ENCODE measurements around the gene C1orf159.
"Not testable (repeated sequence)": the region's sequence is repeated elsewhere in the genome, so short reads cannot be mapped to it uniquely, and the experiment has no call there.

Gene C1orf159

GRCh38 chr1:1067284-1067859, 48.5 kb downstream of the C1orf159 start:
- Histone ChIP-seq H2BK5ac (ENCODE audit: low read length) (peak overlapping the region; percentile 75), H2BK120ac (ENCODE audit: low read depth, low read length) (peak overlapping the region; percentile 61), H3K27ac (replicated peaks; ENCODE audit: low read length) (no peak overlapping the region), H3K27me3 (ENCODE audit: control insufficient read depth in 3 of 3, insufficient read depth in 3 of 3, low read depth in 1 of 3, low read length in 3 of 3) (peaks cover 2 to 71% (median 35%) of the 10 kb centered on the region in 3 experiments), H4K91ac (ENCODE audit: low read depth, low read length, poor library complexity) (no peak overlapping the region), H2AK5ac (ENCODE audit: low read depth, low read length) (peak overlapping the region; percentile 94), H3K79me1 (ENCODE audit: low read depth, low read length) (peaks cover 5% of the 10 kb centered on the region), H3K9ac (ENCODE audit: low read depth, low read length, poor library complexity) (peak overlapping the region; percentile 60), H2AFZ (ENCODE audit: low read length) (no peak overlapping the region), H3K9me3 (replicated peaks in 1 of 2; ENCODE audit: control insufficient read depth in 2 of 2, insufficient read depth in 1 of 2, low read depth in 1 of 2, low read length in 2 of 2) (no peaks in the 10 kb centered on the region), H3K4ac (ENCODE audit: low read length) (no peak overlapping the region), H3K4me3 (ENCODE audit: low read length in 2 of 2) (no peak overlapping the region), H3K23ac (ENCODE audit: low read depth, low read length, poor library complexity) (peak overlapping the region; percentile 91), H2BK12ac (ENCODE audit: low read length) (peak overlapping the region; percentile 41), H3K36me3 (replicated peaks in 1 of 2; ENCODE audit: control insufficient read depth in 2 of 2, insufficient read depth in 2 of 2, low read length in 2 of 2) (no peaks in the 10 kb centered on the region), H4K8ac (ENCODE audit: low read depth, low read length) (no peak overlapping the region), H3K4me2 (ENCODE audit: insufficient read depth, low read length, poor library complexity, severe bottlenecking) (no peak overlapping the region), H3K14ac (ENCODE audit: low read length) (peak overlapping the region; percentile 89), H3K18ac (ENCODE audit: low read length) (peak overlapping the region; percentile 83), H3K4me1 (ENCODE audit: control insufficient read depth in 2 of 2, insufficient read depth in 1 of 2, low read depth in 1 of 2, low read length in 2 of 2) (peaks cover 29 to 37% of the 10 kb centered on the region in 2 donors), H2BK15ac (ENCODE audit: low read length) (peak overlapping the region; percentile 71)
- WGBS, 2 donors (ENCODE audit: extremely low coverage in 2 of 2, insufficient read length in 2 of 2, insufficient replicate concordance in 1 of 2) = no CpG with 5 or more reads among the region's 54 CpGs
- no peak for DNase-seq (ENCODE audit: low spot score)

- Histone ChIP-seq H3K9ac (ENCODE audit: low read depth, low read length, poor library complexity) (no peak overlapping the region), H2BK5ac (ENCODE audit: low read length) (no peak overlapping the region), H3K27ac (replicated peaks; ENCODE audit: low read length) (no peak overlapping the region), H3K23ac (ENCODE audit: low read depth, low read length, poor library complexity) (no peak overlapping the region), H2AFZ (ENCODE audit: low read length) (no peak overlapping the region), H3K4ac (ENCODE audit: low read length) (no peak overlapping the region), H4K91ac (ENCODE audit: low read depth, low read length, poor library complexity) (no peak overlapping the region), H3K9me3 (replicated peaks in 1 of 2; ENCODE audit: control insufficient read depth in 2 of 2, insufficient read depth in 1 of 2, low read depth in 1 of 2, low read length in 2 of 2) (no peaks in the 10 kb centered on the region), H2BK120ac (ENCODE audit: low read depth, low read length) (no peak overlapping the region), H3K36me3 (replicated peaks in 1 of 2; ENCODE audit: control insufficient read depth in 2 of 2, insufficient read depth in 2 of 2, low read length in 2 of 2) (no peaks in the 10 kb centered on the region), H3K4me3 (ENCODE audit: low read length in 2 of 2) (no peak overlapping the region), H4K8ac (ENCODE audit: low read depth, low read length) (no peak overlapping the region), H2AK5ac (ENCODE audit: low read depth, low read length) (peak overlapping the region; percentile 68), H3K27me3 (ENCODE audit: control insufficient read depth in 3 of 3, insufficient read depth in 3 of 3, low read depth in 1 of 3, low read length in 3 of 3) (peaks cover 2 to 76% (median 37%) of the 10 kb centered on the region in 3 experiments), H3K79me1 (ENCODE audit: low read depth, low read length) (peaks cover 5% of the 10 kb centered on the region), H2BK12ac (ENCODE audit: low read length) (no peak overlapping the region), H3K14ac (ENCODE audit: low read length) (no peak overlapping the region), H3K4me2 (ENCODE audit: insufficient read depth, low read length, poor library complexity, severe bottlenecking) (no peak overlapping the region), H3K4me1 (ENCODE audit: control insufficient read depth in 2 of 2, insufficient read depth in 1 of 2, low read depth in 1 of 2, low read length in 2 of 2) (peaks cover 32 to 40% of the 10 kb centered on the region in 2 donors), H2BK15ac (ENCODE audit: low read length) (peak overlapping the region; percentile 43), H3K18ac (ENCODE audit: low read length) (peak overlapping the region; percentile 48)
- no peak for DNase-seq (ENCODE audit: low spot score)
- no CpG with 5 or more reads among the region's 27 CpGs for WGBS, 2 donors (ENCODE audit: extremely low coverage in 2 of 2, insufficient read length in 2 of 2, insufficient replicate concordance in 1 of 2)
These were observed 49.2 kb downstream of the C1orf159 start for GRCh38 chr1:1066403-1067283.

GRCh38 chr1:1065940-1066304, 50.0 kb downstream of the C1orf159 start:
- WGBS, 2 donors (ENCODE audit: extremely low coverage in 2 of 2, insufficient read length in 2 of 2, insufficient replicate concordance in 1 of 2) = no CpG with 5 or more reads among the region's 11 CpGs
- not testable (repeated sequence) for H3K14ac ChIP-seq (ENCODE audit: low read length); H3K79me1 ChIP-seq (ENCODE audit: low read depth, low read length); H2BK12ac ChIP-seq (ENCODE audit: low read length); H3K36me3 ChIP-seq (replicated peaks in 1 of 2; ENCODE audit: control insufficient read depth in 2 of 2, insufficient read depth in 2 of 2, low read length in 2 of 2); H3K9ac ChIP-seq (ENCODE audit: low read depth, low read length, poor library complexity); H3K27ac ChIP-seq (replicated peaks; ENCODE audit: low read length); H3K4me3 ChIP-seq (ENCODE audit: low read length in 2 of 2); H3K4me2 ChIP-seq (ENCODE audit: insufficient read depth, low read length, poor library complexity, severe bottlenecking); H3K4ac ChIP-seq (ENCODE audit: low read length); H3K23ac ChIP-seq (ENCODE audit: low read depth, low read length, poor library complexity); H3K9me3 ChIP-seq (replicated peaks in 1 of 2; ENCODE audit: control insufficient read depth in 2 of 2, insufficient read depth in 1 of 2, low read depth in 1 of 2, low read length in 2 of 2); H2AK5ac ChIP-seq (ENCODE audit: low read depth, low read length); DNase-seq (ENCODE audit: low spot score); H2BK5ac ChIP-seq (ENCODE audit: low read length); H4K8ac ChIP-seq (ENCODE audit: low read depth, low read length); H2BK15ac ChIP-seq (ENCODE audit: low read length); H2AFZ ChIP-seq (ENCODE audit: low read length); H2BK120ac ChIP-seq (ENCODE audit: low read depth, low read length); H4K91ac ChIP-seq (ENCODE audit: low read depth, low read length, poor library complexity); H3K18ac ChIP-seq (ENCODE audit: low read length)
- H3K27me3 ChIP-seq (ENCODE audit: control insufficient read depth in 3 of 3, insufficient read depth in 3 of 3, low read depth in 1 of 3, low read length in 3 of 3) = peaks cover 2 to 77% (median 42%) of the 10 kb centered on the region in 3 experiments
- peaks cover 32 to 38% of the 10 kb centered on the region in 2 donors for H3K4me1 ChIP-seq (ENCODE audit: control insufficient read depth in 2 of 2, insufficient read depth in 1 of 2, low read depth in 1 of 2, low read length in 2 of 2)

- Histone ChIP-seq H2AFZ (ENCODE audit: low read length) (no peak overlapping the region), H3K4me2 (ENCODE audit: insufficient read depth, low read length, poor library complexity, severe bottlenecking) (no peak overlapping the region), H2BK15ac (ENCODE audit: low read length) (no peak overlapping the region), H3K9ac (ENCODE audit: low read depth, low read length, poor library complexity) (no peak overlapping the region), H3K9me3 (replicated peaks in 1 of 2; ENCODE audit: control insufficient read depth in 2 of 2, insufficient read depth in 1 of 2, low read depth in 1 of 2, low read length in 2 of 2) (no peaks in the 10 kb centered on the region), H3K4ac (ENCODE audit: low read length) (no peak overlapping the region), H2BK120ac (ENCODE audit: low read depth, low read length) (no peak overlapping the region), H4K91ac (ENCODE audit: low read depth, low read length, poor library complexity) (no peak overlapping the region), H4K8ac (ENCODE audit: low read depth, low read length) (no peak overlapping the region), H2BK12ac (ENCODE audit: low read length) (no peak overlapping the region), H3K14ac (ENCODE audit: low read length) (no peak overlapping the region), H3K27me3 (ENCODE audit: control insufficient read depth in 3 of 3, insufficient read depth in 3 of 3, low read depth in 1 of 3, low read length in 3 of 3) (peaks cover 3 to 77% (median 46%) of the 10 kb centered on the region in 3 experiments), H3K18ac (ENCODE audit: low read length) (no peak overlapping the region), H3K4me1 (ENCODE audit: control insufficient read depth in 2 of 2, insufficient read depth in 1 of 2, low read depth in 1 of 2, low read length in 2 of 2) (peaks cover 29 to 34% of the 10 kb centered on the region in 2 donors), H3K36me3 (replicated peaks in 1 of 2; ENCODE audit: control insufficient read depth in 2 of 2, insufficient read depth in 2 of 2, low read length in 2 of 2) (no peaks in the 10 kb centered on the region), H3K23ac (ENCODE audit: low read depth, low read length, poor library complexity) (no peak overlapping the region), H3K4me3 (ENCODE audit: low read length in 2 of 2) (no peak overlapping the region), H3K27ac (replicated peaks; ENCODE audit: low read length) (no peak overlapping the region), H2AK5ac (ENCODE audit: low read depth, low read length) (no peak overlapping the region), H3K79me1 (ENCODE audit: low read depth, low read length) (peaks cover 5% of the 10 kb centered on the region), H2BK5ac (ENCODE audit: low read length) (no peak overlapping the region)
- DNase-seq (ENCODE audit: low spot score) = no peak
- WGBS, 2 donors (ENCODE audit: extremely low coverage in 2 of 2, insufficient read length in 2 of 2, insufficient replicate concordance in 1 of 2) = no CpG with 5 or more reads among the region's 20 CpGs
These were observed 50.5 kb downstream of the C1orf159 start for GRCh38 chr1:1065265-1065939.
